Thymus (tissue), 11 donors: ENCODE measurements around the gene ELAVL4. TPM values are rescaled to one million over a fixed set of nuclear protein-coding genes. Genes with fewer than 3 reads are reported as not detected.

ENCODE experiments used
- DNase-seq, 9 donors: peaks; one replicate each; pipeline ENCODE4 v3.0.0-alpha.2; 2013; ENCODE audit warnings: low spot score in 9 of 9, low read depth in 6 of 9, missing footprints in 1 of 9
- H3K27ac ChIP-seq, 2 donors: one replicate each; pipeline ENCODE4 v1.5.1; 2013; ENCODE audit warnings: control low read depth in 1 of 2, low read depth in 1 of 2, low read length in 1 of 2, mild to moderate bottlenecking in 1 of 2, moderate library complexity in 1 of 2
- H3K27me3 ChIP-seq, 2 donors: one replicate each; pipeline ENCODE4 v1.5.1; 2013; ENCODE audit warnings: low read length in 1 of 2; ENCODE audit not compliant: control insufficient read depth in 2 of 2, insufficient read depth in 1 of 2
- H3K36me3 ChIP-seq, 2 donors: one replicate each; pipeline ENCODE4 v1.5.1; 2013; ENCODE audit warnings: low read length in 1 of 2, mild to moderate bottlenecking in 1 of 2, moderate library complexity in 1 of 2; ENCODE audit not compliant: control insufficient read depth in 2 of 2, insufficient read depth in 2 of 2
- H3K4me1 ChIP-seq, 2 donors: one replicate each; pipeline ENCODE4 v1.5.1; 2013; ENCODE audit warnings: low read length in 2 of 2; ENCODE audit not compliant: control insufficient read depth in 2 of 2, insufficient read depth in 2 of 2
- H3K4me3 ChIP-seq, 2 donors: one replicate each; pipeline ENCODE4 v1.5.1; 2013; ENCODE audit warnings: low read length in 2 of 2, control low read depth in 1 of 2, mild to moderate bottlenecking in 1 of 2
- H3K9me3 ChIP-seq, 2 donors: one replicate each; pipeline ENCODE4 v1.5.1; 2013; ENCODE audit warnings: low read length in 1 of 2, mild to moderate bottlenecking in 1 of 2; ENCODE audit not compliant: control insufficient read depth in 2 of 2, insufficient read depth in 1 of 2
- WGBS: extraction: QIAGEN DNeasy Blood & Tissue Kit; methylation state at CpG from one replicate; pipeline ENCODE4 v1.1.7; 2013; 5-methylcytosine and 5-hydroxymethylcytosine counted together
- polyA plus RNA-seq: library from polyadenylated mRNA; stranded (reverse); fragments of 200-250 nt; gene quantifications from one replicate; pipeline ENCODE4 v1.2.3, GENCODE V29; 2013
- total RNA-seq: library from RNA; stranded (reverse); fragments of 120-200 nt; gene quantifications from one replicate; pipeline ENCODE4 v1.2.4, GENCODE V29; 2013
- donor health status: healthy.

The ELAVL4 gene
- total and polyA plus RNA-seq, 2 donors: 0.55 to 2.1 TPM

DNA sequence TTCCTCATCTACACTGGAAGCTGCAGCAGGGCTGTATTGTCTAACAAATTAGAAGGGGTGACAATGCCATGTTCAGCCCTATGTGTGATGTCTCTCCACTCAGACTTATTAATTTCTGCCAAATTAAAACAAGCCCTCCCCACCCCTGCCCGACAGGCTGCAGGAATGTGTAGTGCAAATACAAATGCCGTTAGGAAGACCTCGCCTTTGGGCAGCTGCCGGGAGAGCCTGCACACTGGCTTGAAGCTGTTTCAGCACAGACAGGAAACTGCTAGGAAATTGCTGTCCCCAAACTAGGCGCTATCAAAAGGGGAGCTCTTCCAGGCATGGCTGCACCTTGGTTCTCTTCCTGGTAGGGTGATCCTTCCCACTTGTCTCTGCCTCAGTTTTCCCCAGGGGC is 135.2 kb downstream of the ELAVL4 start:
- DNase-seq: no peak

GRCh38 chr1:50246869-50247268 is 138.1 kb downstream of the ELAVL4 start:
- H3K36me3 ChIP-seq: no peaks in the 10 kb centered on the region
- DNase-seq: no peak
- WGBS: 96% methylated on average over 1 of the region's 1 CpG
- no peaks in the 10 kb centered on the region for H3K9me3 ChIP-seq
- no peaks in the 10 kb centered on the region for H3K4me1 ChIP-seq
- no peak overlapping the region for H3K27ac ChIP-seq
- H3K27me3 ChIP-seq: peaks cover 0 to 2% of the 10 kb centered on the region in 2 donors
- H3K4me3 ChIP-seq: no peak overlapping the region

More for the DNA sequence above, 135.2 kb downstream of the ELAVL4 start:
- no peaks in the 10 kb centered on the region for H3K9me3 ChIP-seq
- whole genome bisulfite sequencing: 51% methylated on average over 5 of the region's 5 CpGs
- no peaks in the 10 kb centered on the region for H3K27me3 ChIP-seq
- no peaks in the 10 kb centered on the region for H3K36me3 ChIP-seq
- no peak overlapping the region for H3K4me3 ChIP-seq
- H3K27ac ChIP-seq: no peak overlapping the region
- no peaks in the 10 kb centered on the region for H3K4me1 ChIP-seq

DNA sequence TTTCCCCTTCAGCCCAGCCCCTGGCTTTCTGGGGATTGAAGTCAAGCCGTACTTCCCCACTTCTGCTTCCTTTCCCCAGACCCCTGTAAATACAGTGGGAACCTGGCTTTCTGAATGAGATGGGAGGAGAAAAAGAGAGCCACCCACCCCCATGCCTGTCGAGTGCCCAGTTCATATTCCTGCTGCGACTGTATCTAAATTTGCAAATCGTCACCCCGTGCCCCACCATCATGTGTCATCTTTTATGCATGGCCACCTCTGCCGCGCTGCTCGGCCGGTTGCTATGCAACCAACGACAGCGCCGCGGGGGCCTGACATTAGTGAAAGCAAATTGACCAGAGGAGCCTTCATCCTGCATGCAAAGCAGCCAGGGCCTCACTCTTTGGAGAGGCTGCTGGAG is 143.0 kb downstream of the ELAVL4 start:
- Histone ChIP-seq H3K4me1 (no peaks in the 10 kb centered on the region), H3K9me3 (no peaks in the 10 kb centered on the region), H3K27me3 (peaks cover 0 to 2% of the 10 kb centered on the region in 2 donors), H3K27ac (no peak overlapping the region), H3K36me3 (no peaks in the 10 kb centered on the region), H3K4me3 (no peak overlapping the region)
- 3% methylated on average over 13 of the region's 13 CpGs for WGBS
- no peak for DNase-seq

DNA sequence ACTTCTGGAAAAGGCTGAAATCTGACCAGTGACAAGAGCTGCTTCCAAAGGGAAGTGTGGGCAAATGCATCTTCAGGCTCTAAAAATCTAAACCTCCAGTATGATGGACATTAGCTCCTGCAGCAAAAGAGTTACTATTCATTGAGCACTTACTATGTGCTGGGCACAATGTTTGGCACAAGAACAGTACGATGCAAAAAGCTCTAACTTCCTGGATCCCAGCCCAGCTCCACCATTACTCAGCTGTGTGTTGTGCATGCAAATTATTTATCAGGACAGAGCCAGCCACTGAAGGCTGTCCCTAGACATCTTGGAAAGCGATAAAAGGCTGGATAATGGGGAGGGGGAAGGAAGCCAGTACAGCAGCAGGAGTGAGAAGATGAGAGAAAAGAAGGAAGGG is 143.5 kb downstream of the ELAVL4 start:
- Histone ChIP-seq H3K9me3 (no peaks in the 10 kb centered on the region), H3K36me3 (no peaks in the 10 kb centered on the region), H3K4me1 (no peaks in the 10 kb centered on the region), H3K4me3 (no peak overlapping the region), H3K27ac (no peak overlapping the region), H3K27me3 (peaks cover 0 to 2% of the 10 kb centered on the region in 2 donors)
- DNase-seq: no peak
- WGBS: 88% methylated on average over 2 of the region's 2 CpGs

Other genes with a start within 250 kb of the ELAVL4 start
- gene AGBL4, start 85.0 kb upstream of the ELAVL4 start, total RNA-seq: 0.24 TPM
- 0.18 TPM for gene AGBL4, start 85.0 kb upstream of the ELAVL4 start, polyA plus RNA-seq